HUES48 (cell line): Measurements from ENCODE around the gene NBL1.
A peak's percentile ranks its signal among the peaks of the same experiment; 100 is the strongest.
"Not testable (repeated sequence)": the region's sequence is repeated elsewhere in the genome, so short reads cannot be mapped to it uniquely, and the experiment has no call there.

Source experiments
- H3K27ac ChIP-seq: one replicate; pipeline ENCODE4 v1.7.0; 2013; ENCODE audit warnings: low read depth, low read length, inconsistent platforms
- H3K27me3 ChIP-seq: 2 replicates; pipeline ENCODE4 v1.6.1; 2013; ENCODE audit warnings: mild to moderate bottlenecking, low read length; ENCODE audit not compliant: control insufficient read depth, insufficient read depth
- H3K36me3 ChIP-seq: 2 replicates; pipeline ENCODE4 v1.6.1; 2013; ENCODE audit warnings: low read length; ENCODE audit not compliant: control insufficient read depth, insufficient read depth
- H3K4me1 ChIP-seq: 2 replicates; pipeline ENCODE4 v1.6.1; 2013; ENCODE audit warnings: mild to moderate bottlenecking, low read length; ENCODE audit not compliant: control insufficient read depth, insufficient read depth
- H3K4me3 ChIP-seq: 2 replicates; pipeline ENCODE4 v1.5.1; 2013; ENCODE audit warnings: mild to moderate bottlenecking, low read depth, low read length
- H3K9ac ChIP-seq: 2 replicates; pipeline ENCODE4 v1.6.1; 2013; ENCODE audit warnings: mild to moderate bottlenecking, low read depth, low read length, moderate library complexity
- H3K9me3 ChIP-seq: 2 replicates; pipeline ENCODE4 v1.6.1; 2013; ENCODE audit warnings: low read length; ENCODE audit not compliant: control insufficient read depth, insufficient read depth

NBL1 gene

DNA sequence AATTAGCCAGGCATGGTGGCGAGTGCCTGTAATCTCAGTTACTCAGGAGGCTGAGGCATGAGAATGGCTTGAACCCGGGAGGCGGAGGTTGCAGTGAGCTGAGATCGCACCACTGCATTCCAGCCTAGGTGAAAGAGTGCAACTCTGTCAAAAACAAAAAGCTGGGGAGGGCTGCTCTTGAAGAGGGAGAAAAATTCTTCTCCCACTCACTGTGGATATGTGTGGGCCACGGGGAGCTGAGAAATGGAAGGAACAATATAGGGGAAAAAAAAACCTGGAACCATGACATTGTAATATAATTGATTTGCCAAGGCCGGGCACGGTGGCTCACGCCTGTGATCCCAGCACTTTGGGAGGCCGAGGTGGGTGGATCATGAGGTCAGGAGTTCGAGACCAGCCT is 7.4 kb upstream of the NBL1 start:
- H3K27me3 ChIP-seq, H3K9me3 ChIP-seq, H3K4me3 ChIP-seq, H3K27ac ChIP-seq, H3K9ac ChIP-seq, H3K36me3 ChIP-seq: not testable (repeated sequence)
- H3K4me1 ChIP-seq, result peaks cover 12% of the 10 kb centered on the region

DNA sequence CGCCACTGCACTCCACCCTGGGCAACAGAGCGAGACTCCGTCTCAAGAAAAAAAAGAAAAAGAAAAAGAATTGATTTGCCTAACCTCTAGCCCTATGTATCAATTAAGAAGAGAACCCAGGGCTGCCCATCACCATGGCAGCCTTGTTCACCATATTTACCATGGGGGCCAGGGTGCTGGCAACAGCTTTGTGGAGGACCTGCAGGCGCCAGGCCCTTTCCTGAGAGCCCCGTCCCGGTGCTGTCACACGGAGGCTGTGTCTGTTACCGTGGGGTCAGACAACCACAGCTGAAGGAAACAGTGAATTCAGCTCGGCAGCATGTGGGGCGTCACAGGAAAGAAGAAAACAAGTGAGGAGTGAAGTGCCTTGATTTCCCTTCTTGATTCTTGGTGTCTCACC is 6.5 kb upstream of the NBL1 start:
- Histone ChIP-seq H3K36me3 (no peaks in the 10 kb centered on the region), H3K9me3 (no peaks in the 10 kb centered on the region), H3K27ac (no peak overlapping the region), H3K27me3 (peaks cover 12% of the 10 kb centered on the region), H3K4me1 (peaks cover 12% of the 10 kb centered on the region), H3K4me3 (no peak overlapping the region), H3K9ac (no peak overlapping the region)

DNA sequence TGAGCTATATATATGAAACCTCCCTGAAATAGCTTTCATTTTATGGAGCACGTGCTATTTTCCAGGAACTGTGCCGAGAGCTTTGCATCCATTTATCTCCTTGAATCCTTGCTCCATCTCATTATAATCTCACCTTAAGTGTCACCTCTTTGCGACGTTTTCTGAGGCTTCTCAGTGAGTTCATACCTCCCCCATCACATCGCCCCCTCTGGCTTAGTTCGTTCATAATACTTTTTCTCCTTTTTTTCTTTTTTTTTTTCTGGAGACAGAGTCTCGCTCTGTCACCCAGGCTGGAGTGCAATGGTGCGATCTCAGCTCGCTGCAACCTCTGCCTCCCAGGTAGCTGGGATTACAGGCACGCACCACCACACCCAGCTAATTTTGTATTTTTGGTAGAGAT is 4.9 kb upstream of the NBL1 start:
- not testable (repeated sequence) for H3K9ac ChIP-seq, H3K36me3 ChIP-seq, H3K4me3 ChIP-seq, H3K9me3 ChIP-seq, H3K27ac ChIP-seq
- Histone ChIP-seq H3K4me1 (peaks cover 12% of the 10 kb centered on the region), H3K27me3 (peaks cover 24% of the 10 kb centered on the region)

DNA sequence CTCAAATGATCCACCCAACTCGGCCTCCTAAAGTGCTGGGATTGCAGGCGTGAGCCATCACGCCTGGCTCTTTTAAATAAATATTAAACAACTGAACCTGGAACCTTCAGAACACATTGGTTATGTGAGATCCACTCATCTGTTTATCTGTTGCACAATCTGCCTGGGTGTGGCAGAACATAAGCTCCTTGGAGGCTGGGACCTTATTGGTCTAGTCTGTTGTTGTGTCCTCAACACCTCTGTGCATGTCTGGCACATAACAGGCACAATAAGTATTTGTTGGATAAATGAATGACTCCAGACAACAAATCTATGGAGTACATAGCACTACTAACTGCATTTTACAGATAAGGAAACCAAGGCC is 4.1 kb upstream of the NBL1 start:
- Histone ChIP-seq H3K4me3 (no peak overlapping the region), H3K9me3 (no peaks in the 10 kb centered on the region), H3K36me3 (no peaks in the 10 kb centered on the region), H3K9ac (no peak overlapping the region), H3K27ac (peak overlapping the region; percentile 76), H3K27me3 (peaks cover 30% of the 10 kb centered on the region), H3K4me1 (peaks cover 12% of the 10 kb centered on the region)

DNA sequence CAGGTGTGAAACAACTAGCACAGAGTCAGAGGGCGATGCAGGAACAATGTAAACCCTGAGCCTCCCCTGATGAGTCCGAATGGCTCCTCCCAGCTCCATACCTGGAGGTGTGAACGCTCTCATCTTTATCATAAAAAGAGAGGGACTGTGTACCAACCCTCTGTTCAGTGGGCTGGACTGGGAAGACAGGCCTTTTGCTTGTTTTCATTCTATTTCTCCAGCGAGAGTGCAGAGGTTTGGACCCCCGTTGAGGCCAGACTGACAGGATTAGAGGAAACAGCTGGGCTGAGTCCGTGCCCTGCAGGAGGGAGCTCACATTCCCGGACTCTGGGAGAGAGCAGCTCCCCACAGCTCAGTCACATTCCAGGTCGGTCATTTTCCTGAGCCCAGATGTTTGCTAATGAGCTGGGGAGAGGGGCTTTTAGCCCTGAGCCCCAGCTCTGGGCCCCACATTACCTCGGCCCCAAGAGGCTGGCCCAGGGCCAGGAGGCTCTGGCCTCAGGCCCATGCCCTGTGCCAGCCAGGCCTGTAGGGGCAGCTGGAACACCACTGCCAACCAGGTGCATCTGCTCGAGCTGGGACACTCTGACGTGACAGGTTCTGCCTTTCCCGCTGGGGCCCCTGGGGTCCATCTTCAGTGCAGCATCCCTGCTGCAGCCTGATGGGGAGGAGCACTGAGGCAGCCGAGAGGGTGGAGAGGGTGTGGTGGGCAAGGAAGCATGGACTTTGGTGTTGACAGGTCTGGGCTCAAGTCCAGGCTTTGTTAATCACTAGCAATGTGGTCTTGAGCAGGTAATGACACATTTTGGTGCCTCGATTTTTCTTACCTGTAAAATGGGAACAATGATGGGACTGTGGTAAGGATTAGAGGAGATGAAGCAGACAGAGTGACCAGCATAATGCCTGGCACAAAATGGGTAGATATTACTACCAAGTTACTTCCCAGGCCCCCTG is 3.5 kb upstream of the NBL1 start:
- no peaks in the 10 kb centered on the region for H3K9me3 ChIP-seq
- peaks cover 14% of the 10 kb centered on the region for H3K4me1 ChIP-seq
- H3K36me3 ChIP-seq, result no peaks in the 10 kb centered on the region
- peaks cover 37% of the 10 kb centered on the region for H3K27me3 ChIP-seq
- H3K4me3 ChIP-seq, result no peak overlapping the region
- H3K9ac ChIP-seq, result no peak overlapping the region
- peak overlapping the region; percentile 76 for H3K27ac ChIP-seq

DNA sequence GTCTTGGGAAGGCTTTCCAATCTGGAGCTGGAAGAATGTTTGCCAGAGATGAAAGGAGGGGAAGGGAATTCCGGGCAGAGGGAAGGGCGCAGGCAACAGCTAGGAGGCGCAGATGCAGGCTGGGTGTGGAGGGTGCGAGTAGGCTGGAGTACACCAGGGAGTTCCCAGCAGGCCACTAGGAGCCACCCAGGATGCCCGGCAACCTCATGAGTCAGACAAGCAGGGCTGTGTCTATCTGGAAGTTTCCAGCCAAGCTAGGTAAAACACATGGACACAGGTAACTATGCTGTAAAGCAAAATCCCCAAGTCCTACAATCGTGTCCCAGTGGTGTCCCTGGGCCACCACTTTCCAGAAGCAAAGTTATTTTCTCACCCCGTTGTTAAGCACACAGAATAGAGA is 990 bp upstream of the NBL1 start:
- no peak overlapping the region for H3K9ac ChIP-seq
- no peaks in the 10 kb centered on the region for H3K9me3 ChIP-seq
- no peaks in the 10 kb centered on the region for H3K36me3 ChIP-seq
- peak overlapping the region; percentile 75; the same call in 1 of the 2 replicates for H3K4me3 ChIP-seq
- H3K27me3 ChIP-seq, result peaks cover 44% of the 10 kb centered on the region
- H3K27ac ChIP-seq, result no peak overlapping the region
- peaks cover 14% of the 10 kb centered on the region for H3K4me1 ChIP-seq

DNA sequence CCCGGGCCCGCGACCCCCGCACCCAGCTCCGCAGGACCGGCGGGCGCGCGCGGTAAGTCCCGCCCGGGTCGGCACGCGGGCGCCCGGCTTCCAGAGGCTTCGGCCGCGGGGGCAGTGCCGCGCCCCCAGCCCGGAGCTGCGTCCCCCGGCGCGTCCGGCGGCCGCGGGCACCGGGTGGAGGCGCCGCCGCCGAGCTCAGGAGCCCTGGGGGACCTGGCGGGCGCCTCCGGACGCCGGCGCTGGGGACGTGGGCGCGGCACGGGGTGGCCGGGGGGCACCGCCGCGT is 227 bp downstream of the NBL1 start:
- Histone ChIP-seq H3K36me3 (no peaks in the 10 kb centered on the region), H3K27ac (no peak overlapping the region), H3K27me3 (peaks cover 44% of the 10 kb centered on the region), H3K9me3 (no peaks in the 10 kb centered on the region), H3K9ac (no peak overlapping the region; the same call in 1 of the 2 replicates), H3K4me3 (peak overlapping the region; percentile 75; the same call in 1 of the 2 replicates), H3K4me1 (peaks cover 14% of the 10 kb centered on the region)

DNA sequence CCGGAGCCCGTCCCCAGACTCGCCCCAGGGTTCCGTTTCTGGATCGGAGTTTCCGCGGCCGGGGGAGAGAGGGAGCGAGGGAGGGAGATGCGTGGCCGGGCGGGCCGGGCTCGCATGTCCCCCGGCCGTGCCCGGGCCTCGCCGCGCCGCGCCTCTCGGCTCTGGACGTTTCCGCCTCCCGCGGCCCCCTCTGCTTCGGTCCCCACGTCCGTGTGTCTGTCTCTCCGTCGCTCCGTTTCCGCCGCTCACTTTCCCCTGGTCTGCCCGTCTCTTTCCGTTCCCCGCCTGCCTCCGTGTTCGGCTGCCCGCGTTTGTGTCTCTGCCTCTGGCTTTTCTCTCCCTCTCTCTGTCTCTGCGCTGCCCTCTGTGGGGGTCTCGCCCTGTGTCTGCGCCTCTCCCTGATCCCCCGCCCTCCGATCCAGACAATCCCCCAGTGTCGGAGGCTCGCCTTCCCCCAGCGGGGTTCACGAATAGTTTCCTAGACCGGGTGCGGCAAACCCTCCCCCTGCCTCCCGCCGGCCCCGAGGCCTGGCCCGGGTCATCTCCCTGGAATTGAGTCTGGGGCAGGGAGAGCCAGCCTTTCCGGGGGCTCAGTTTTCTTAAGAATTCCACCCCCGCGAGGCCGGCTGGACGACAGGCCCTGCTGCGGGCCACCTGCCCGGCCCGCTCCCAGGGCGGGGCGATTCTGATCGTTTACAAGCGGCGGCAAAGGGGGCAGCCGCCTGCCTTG is 735 bp downstream of the NBL1 start:
- Histone ChIP-seq H3K27me3 (peaks cover 44% of the 10 kb centered on the region), H3K36me3 (no peaks in the 10 kb centered on the region), H3K9ac (peak overlapping the region; percentile 3; the same call in 1 of the 2 replicates), H3K27ac (no peak overlapping the region), H3K4me3 (peak overlapping the region; percentile 75), H3K9me3 (no peaks in the 10 kb centered on the region), H3K4me1 (peaks cover 14% of the 10 kb centered on the region)

DNA sequence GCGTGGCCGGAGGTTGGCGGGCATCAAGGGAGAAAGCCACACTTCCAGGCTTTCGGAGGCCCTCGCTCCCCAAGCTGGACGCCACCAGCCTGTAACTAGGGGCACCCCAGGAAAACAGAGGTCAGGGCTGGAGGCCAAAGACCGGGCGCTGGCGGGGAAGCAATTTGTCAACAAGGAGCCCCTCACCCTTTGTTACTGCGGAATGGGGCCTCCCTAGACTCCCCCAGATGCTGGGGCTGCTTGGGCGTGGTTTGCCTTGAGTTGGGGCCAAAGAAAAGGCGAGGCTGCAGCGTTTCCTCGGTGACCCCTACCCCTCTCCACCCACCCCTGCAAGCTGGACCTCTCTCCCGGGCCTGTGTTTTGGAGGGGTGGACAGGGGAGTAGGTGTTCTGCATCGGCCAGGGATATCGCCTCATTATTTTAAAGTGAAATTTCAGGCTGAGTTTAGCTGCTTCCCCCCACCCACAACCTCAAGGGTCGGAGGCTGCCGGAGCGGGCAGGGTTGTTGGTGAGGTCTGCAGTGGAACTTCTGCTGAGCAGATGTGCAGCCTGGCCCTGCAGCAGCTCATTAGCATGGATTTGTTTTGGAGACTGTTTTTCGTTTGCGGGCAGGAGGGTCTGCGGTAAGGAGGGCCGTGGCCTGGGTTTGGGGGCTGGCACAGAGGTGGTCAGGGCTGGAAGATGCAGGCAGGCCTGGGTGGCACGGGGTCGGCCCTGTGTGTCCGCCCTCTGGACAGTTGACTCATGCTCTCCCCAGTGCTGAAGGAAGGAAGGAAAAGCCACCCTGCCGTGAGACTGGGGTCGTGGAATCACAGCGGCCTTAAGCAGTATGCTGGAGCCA is 1.5 kb downstream of the NBL1 start:
- Histone ChIP-seq H3K27ac (no peak overlapping the region), H3K4me3 (peak overlapping the region; percentile 75), H3K27me3 (peaks cover 44% of the 10 kb centered on the region), H3K9ac (no peak overlapping the region), H3K36me3 (no peaks in the 10 kb centered on the region), H3K9me3 (no peaks in the 10 kb centered on the region), H3K4me1 (peaks cover 8% of the 10 kb centered on the region; the same call in 1 of the 2 replicates)

DNA sequence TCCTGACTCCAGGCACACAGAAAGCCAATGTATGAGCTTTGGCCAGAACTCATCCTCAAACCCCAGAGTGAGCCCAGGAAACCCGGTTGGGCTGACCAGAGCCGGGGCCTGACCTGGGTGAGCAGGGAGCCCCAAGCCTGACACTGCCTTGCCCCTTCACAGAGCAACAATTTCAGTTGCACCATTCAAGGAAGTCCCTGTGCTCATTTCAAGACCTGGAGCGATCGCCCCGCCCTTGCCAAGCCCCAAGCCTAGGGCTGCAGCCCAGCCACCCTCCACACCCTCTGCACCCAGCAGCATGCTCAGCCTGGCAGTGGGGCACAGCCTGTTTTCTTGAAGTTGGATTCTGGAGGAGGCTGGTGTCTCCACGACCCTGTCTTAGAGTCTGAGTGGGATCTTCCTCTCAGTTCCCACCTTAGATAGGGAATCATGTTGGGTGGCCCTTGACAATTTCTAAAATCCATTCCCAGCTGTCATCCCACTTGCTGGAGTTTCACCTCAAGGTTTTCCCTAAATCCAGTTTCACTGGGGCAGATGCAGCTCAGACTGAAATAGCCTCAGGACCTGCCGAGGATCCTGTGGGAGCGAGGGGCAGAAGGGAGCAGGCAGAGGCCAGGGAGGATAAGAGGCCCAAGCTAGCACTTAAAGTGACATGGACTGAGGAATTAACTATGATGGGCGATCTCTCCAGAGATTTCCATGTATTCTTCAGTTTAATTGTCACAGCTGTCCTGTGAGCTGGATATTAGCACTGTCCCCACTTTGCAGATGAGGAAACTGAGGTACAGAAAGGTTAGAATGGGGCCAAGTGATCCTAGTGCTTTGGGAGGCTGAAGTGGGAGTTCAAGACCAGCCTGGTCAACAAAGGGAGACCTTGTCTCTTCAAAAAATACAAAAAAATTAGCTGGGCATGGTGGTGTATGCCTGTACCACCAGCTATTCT is 2.5 kb downstream of the NBL1 start:
- Histone ChIP-seq H3K4me3 (no peak overlapping the region), H3K27ac (no peak overlapping the region), H3K27me3 (peaks cover 39% of the 10 kb centered on the region), H3K9me3 (no peaks in the 10 kb centered on the region), H3K9ac (no peak overlapping the region), H3K4me1 (peaks cover 2% of the 10 kb centered on the region; the same call in 1 of the 2 replicates), H3K36me3 (no peaks in the 10 kb centered on the region)
